GM12873 (cell line): ENCODE measurements around the gene CNDP1.

Experiments
- TF ChIP-seq, protein P1 (sequence below): IDR thresholded peaks from 2 replicates; pipeline ENCODE4 v1.5.1; 2012; ENCODE audit warnings: low read depth, mild to moderate bottlenecking, moderate library complexity, low read length, control low read depth; ENCODE audit not compliant: insufficient read depth; ENCODE audit errors: missing control alignments

CNDP1 gene

DNA sequence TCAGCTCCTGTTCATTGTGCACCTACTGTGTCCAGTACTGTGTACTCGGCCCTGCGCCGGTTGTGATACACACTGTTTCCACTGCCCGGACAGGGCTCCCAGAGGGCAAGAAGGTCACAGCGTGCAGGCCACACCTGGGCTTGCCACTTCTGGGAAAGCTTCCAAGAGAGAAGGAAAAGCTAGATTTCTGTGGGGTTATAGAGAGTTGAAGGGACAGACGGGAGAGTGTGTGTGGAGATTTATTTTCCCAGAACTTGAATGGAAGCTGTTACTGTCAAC lies 3.8 kb upstream of the CNDP1 start:
- TF ChIP-seq, protein P1, sequence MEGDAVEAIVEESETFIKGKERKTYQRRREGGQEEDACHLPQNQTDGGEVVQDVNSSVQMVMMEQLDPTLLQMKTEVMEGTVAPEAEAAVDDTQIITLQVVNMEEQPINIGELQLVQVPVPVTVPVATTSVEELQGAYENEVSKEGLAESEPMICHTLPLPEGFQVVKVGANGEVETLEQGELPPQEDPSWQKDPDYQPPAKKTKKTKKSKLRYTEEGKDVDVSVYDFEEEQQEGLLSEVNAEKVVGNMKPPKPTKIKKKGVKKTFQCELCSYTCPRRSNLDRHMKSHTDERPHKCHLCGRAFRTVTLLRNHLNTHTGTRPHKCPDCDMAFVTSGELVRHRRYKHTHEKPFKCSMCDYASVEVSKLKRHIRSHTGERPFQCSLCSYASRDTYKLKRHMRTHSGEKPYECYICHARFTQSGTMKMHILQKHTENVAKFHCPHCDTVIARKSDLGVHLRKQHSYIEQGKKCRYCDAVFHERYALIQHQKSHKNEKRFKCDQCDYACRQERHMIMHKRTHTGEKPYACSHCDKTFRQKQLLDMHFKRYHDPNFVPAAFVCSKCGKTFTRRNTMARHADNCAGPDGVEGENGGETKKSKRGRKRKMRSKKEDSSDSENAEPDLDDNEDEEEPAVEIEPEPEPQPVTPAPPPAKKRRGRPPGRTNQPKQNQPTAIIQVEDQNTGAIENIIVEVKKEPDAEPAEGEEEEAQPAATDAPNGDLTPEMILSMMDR = no peak

DNA sequence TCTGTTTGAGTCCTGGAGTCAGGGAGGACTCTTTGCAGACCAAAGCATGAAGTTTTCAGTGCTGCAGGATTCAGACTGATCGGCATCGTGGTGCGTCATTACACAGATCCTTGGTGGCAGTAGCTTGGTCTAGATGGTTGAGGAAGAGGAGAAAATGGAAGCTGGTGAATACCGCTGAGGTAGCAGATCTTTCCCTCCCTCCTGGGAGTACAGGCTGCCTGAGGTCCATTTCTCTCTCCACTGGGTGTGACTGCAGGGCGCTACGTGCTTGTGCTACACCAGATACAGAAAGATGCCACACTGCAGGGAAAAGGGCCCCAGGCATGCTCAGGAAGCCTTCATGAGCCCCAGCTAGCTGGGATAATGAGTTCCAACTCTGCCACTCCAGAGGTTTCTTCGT lies 3.3 kb upstream of the CNDP1 start:
- TF ChIP-seq, protein P1 = no peak

DNA sequence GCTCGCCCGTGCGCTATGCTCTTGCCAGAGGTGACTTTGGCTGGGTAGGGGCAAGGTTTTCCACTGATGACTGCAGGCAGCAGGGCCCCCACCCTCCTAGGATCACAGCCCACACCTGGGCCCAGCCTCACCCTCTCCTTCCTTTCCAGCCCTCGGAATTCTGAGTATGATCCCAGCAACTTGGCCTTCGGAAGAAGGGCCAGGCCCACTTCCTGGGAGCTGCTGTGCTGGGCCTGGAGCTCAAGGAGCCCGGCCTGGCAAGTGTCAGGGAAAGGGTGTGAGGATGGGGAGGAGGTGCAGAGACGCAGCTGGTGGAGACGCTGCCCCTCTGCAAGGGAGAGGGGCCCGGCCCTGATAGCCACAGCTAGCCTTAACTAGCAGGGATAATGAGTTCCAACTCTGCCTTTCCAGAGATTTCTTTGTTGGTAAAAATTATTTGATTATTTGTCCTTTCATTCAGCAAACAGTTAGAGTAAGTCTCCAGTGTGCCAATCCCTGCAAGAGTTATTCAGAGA lies 1.7 kb upstream of the CNDP1 start:
- TF ChIP-seq, protein P1 = no peak

DNA sequence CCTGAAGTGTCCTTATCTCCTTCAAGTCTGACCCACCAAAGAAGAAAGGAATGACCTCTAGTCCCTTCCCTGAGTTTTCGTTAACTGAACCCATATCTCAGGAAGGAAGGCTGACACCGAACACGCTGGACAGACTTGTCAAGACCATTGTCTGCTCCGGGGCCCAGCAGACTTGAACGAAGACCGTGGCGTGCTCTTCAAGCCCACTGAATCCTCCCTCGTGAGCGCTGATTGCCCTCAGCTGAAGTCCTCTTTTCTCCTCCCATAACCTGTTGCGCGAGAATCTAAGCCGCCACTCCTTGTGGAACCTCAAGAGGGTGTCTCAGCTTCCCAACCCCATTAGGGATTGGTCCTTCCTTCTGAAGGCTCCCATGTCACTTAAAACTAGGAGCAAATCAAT lies 634 bp upstream of the CNDP1 start:
- TF ChIP-seq, protein P1 = no peak

DNA sequence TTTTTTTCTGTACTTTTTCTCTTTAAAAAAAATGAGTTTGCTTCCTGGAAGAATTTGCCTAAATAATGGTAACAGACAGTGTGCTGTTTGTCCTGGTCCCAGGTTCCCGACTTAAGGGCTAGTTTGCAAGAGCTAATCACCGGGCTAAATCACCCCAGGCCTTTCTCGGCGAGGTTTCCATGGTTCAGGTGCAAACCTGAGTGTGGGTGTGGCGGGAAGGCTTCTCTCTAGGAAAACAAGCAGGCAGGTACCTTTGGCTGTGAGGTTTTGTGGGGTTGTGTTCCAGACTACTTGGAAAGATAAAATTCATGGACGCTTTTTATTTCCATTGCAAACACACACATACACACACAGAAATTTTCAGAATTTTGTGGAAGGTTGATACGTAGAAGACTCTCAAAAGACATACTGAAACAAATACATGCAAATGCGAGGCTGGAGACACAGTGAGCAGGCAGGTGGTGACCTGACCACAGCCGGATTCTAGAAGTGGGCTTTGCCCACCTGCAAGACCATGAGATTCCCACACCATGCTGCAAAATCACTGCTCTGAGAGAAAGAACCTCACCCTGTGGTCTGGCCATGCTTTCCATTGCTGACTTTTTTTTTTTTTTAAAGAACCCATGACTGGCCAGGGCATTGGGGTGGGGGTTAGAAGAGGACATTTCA lies 815 bp downstream of the CNDP1 start:
- TF ChIP-seq, protein P1 = no peak

DNA sequence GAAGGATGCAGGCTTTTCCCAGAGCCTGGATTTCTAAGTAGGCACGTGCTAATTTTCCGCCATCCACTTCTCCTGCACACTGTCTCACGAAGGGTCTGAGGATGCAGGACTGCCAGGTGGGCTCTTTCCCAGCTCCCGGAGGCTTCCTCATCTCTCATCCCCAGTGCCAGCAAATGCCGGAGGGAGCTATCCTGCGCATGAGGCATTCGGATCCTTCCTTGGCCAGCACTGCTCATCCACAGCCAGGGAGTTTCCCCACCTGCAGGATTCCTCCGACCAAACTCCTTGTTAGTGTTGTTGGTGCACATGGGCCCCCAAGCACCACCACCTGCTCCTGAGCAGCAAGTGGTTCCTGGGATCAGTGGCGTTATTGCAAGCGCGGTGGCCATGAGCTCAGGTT lies 5.0 kb downstream of the CNDP1 start:
- TF ChIP-seq, protein P1 = no peak

DNA sequence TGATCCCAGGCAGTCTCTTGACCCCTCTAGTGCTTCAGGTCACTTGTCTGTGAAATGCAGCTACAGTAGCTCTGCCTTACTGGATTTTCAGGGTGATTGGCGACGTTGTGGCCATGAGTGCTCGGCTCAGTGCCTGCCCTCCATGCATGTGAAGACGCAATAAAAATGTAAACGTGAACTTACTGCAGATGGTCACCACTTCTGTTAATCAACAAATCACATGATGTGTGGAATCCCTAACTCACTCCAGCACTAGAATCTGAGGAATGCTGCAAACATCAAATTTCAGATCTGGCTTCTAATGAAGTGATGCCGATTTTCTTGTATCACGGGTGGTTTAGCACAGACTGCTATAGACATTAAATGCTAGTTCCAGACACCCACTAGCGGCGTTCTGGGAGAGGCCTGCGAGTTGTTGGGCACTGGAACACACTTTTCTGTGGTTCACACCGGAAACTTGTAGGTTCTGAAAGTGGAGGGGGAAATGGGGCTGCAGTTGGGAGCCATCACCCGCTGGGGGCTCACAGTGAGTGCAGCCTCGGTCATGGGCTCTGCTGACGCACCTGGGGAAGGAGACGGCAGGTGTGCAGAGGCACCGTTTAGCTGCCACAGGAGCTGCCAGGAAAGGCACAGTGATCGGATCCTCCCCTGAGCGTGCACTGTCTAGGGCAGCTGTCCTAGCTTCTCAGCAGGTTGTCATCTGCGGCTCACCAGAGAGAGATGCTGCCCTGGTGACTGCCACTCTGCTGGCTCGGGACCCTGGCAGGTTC lies 6.5 kb downstream of the CNDP1 start:
- TF ChIP-seq, protein P1 = no peak
